HCEC 1CT (cell line): ENCODE results near the gene WBP2NL.

ENCODE experiments used
- DNase-seq: peaks from one replicate; pipeline ENCODE4 v3.0.0-alpha.2; 2017

Gene WBP2NL

GRCh38 chr22:41979423-41980250 lies 19.0 kb upstream of the WBP2NL start:
- DNase-seq = no peak

GRCh38 chr22:41982865-41983264 lies 15.7 kb upstream of the WBP2NL start:
- DNase-seq = no peak

- DNase-seq = no peak
These were observed 14.8 kb upstream of the WBP2NL start for GRCh38 chr22:41983513-41984405.

- no peak for DNase-seq
These were observed 11.3 kb upstream of the WBP2NL start for GRCh38 chr22:41987276-41987675.

GRCh38 chr22:41989246-41989645 lies 9.3 kb upstream of the WBP2NL start:
- DNase-seq = no peak

GRCh38 chr22:41991111-41991510 lies 7.5 kb upstream of the WBP2NL start:
- no peak for DNase-seq

GRCh38 chr22:41992496-41992895 lies 6.1 kb upstream of the WBP2NL start:
- no peak for DNase-seq

- no peak for DNase-seq
These were observed 3.4 kb upstream of the WBP2NL start for GRCh38 chr22:41995211-41995610.

- DNase-seq = no peak
These were observed 1.8 kb upstream of the WBP2NL start for GRCh38 chr22:41996826-41997225.

GRCh38 chr22:42000466-42000865 lies 1.9 kb downstream of the WBP2NL start:
- no peak for DNase-seq

- DNase-seq = peak; percentile 9
These were observed 2.5 kb downstream of the WBP2NL start for GRCh38 chr22:42001121-42001520.

- no peak for DNase-seq
These were observed 3.1 kb downstream of the WBP2NL start for GRCh38 chr22:42001706-42002105.

- DNase-seq = no peak
These were observed 9.3 kb downstream of the WBP2NL start for GRCh38 chr22:42007922-42008321.

GRCh38 chr22:42010778-42011177 lies 12.2 kb downstream of the WBP2NL start:
- no peak for DNase-seq

GRCh38 chr22:42013385-42013784 lies 14.8 kb downstream of the WBP2NL start:
- DNase-seq = no peak

- DNase-seq = no peak
These were observed 17.5 kb downstream of the WBP2NL start for GRCh38 chr22:42016111-42016510.

GRCh38 chr22:42018224-42018623 lies 19.6 kb downstream of the WBP2NL start:
- DNase-seq = no peak

GRCh38 chr22:42021571-42021970 lies 23.0 kb downstream of the WBP2NL start:
- no peak for DNase-seq

- DNase-seq = no peak
These were observed 23.7 kb downstream of the WBP2NL start for GRCh38 chr22:42022162-42022847.

GRCh38 chr22:42025421-42025820 lies 26.8 kb downstream of the WBP2NL start:
- DNase-seq = no peak

GRCh38 chr22:42026705-42027104 lies 28.1 kb downstream of the WBP2NL start:
- DNase-seq = no peak

- DNase-seq = no peak
These were observed 34.9 kb downstream of the WBP2NL start for GRCh38 chr22:42033263-42034181.
